ENCODE data around the gene USP3. TPM values are rescaled to one million over a fixed set of nuclear protein-coding genes. Genes with fewer than 3 reads are reported as not detected.

USP3 gene
- total RNA-seq, 2 donors from 2014 or later, result 48.8 to 50.1 TPM

DNA sequence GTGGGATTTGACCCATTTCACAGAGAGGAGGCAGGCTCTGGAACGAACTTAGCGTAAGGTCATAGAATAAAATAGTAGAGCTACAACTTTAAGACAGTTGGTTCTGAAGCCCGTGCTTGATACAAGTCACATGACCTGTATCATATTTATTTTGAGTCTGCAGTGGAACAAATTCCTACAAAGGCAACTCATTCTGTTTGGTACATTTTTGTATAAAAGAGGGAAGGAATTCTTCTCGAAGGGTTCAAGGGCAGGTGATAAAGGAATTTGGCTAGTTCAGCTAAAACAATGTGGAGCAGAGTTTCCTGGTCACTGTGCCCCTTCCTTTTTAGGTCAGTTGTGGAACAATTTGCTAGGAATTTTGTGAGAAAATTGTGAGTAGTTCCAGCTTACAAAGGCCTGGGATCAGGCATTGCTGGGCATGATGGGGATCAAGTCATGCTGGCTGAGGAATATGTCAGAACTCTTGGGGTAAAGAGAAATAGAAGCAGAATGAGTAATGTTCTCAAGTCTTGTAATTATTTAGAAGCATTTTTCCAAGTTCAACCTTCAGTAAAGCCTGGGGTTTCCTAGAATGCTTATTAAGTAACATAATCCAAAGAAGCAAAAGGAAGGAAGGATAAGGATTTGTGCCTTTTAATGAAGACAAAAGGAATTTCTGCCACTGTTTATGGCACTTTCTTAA lies 19.1 kb downstream of the USP3 start:
- peak; percentile 66 for ATAC-seq
- Histone ChIP-seq H3K27me3 (no peaks in the 10 kb centered on the region), H3K4me1 (peaks cover 75% of the 10 kb centered on the region), H3K9me3 (no peaks in the 10 kb centered on the region), H3K27ac (peak overlapping the region in 2 of 4 donors; percentile 42 to 52), H3K4me3 (no peak overlapping the region), H3K36me3 (replicated peaks in 1 of 2; ENCODE audit: insufficient read depth in 1 of 2, low read depth in 2 of 2) (no peaks in the 10 kb centered on the region)
- intact Hi-C loops (cut with DNase I), result no loop called here
- TF ChIP-seq, protein P1, sequence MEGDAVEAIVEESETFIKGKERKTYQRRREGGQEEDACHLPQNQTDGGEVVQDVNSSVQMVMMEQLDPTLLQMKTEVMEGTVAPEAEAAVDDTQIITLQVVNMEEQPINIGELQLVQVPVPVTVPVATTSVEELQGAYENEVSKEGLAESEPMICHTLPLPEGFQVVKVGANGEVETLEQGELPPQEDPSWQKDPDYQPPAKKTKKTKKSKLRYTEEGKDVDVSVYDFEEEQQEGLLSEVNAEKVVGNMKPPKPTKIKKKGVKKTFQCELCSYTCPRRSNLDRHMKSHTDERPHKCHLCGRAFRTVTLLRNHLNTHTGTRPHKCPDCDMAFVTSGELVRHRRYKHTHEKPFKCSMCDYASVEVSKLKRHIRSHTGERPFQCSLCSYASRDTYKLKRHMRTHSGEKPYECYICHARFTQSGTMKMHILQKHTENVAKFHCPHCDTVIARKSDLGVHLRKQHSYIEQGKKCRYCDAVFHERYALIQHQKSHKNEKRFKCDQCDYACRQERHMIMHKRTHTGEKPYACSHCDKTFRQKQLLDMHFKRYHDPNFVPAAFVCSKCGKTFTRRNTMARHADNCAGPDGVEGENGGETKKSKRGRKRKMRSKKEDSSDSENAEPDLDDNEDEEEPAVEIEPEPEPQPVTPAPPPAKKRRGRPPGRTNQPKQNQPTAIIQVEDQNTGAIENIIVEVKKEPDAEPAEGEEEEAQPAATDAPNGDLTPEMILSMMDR (IDR thresholded peaks at IDR 0.05), result no peak
- TF ChIP-seq POLR2A (IDR thresholded peaks at IDR 0.05), result no peak
- DNase-seq, result no peak
- WGBS, 2 donors, result 31 to 34% methylated on average over 4 of the region's 4 CpGs

DNA sequence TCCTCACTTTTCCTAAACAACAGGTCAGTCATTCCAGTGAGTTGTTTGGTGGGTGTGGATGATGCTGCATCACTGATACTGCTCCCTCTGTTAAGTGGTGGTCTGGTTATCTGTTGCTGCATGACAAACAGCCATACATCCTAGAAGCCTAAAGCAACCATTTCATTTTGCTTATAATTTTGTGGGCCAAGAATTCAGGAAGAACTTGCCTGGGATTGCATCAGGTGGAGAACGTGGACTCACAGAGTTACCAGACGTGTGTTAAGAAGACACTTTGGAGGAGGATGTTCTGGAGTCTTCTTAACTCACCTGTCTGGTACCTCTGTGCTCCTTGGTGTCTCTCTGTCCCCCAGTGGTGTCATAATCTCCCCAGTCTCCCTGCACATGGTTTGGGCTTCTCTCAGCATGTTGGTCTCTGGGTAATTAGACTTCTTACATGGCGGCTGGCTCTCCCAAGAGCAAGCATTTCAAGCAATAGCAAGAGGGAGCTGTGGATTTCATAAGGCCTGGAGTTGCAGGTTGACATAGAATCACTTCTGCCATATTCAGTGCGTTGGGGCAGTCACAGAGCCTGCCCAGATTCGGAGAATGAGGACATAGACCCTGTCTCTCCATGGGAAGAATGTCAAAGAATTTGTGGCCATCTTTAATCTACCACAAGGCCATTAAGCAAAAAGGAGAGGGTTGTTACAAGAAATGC lies 20.1 kb downstream of the USP3 start:
- intact Hi-C loops (cut with DNase I), result no loop called here
- Histone ChIP-seq H3K27ac (no peak overlapping the region), H3K9me3 (no peaks in the 10 kb centered on the region), H3K4me3 (no peak overlapping the region), H3K4me1 (peaks cover 65% of the 10 kb centered on the region), H3K27me3 (no peaks in the 10 kb centered on the region), H3K36me3 (replicated peaks in 1 of 2; ENCODE audit: insufficient read depth in 1 of 2, low read depth in 2 of 2) (no peaks in the 10 kb centered on the region)
- DNase-seq (no peak), ATAC-seq (no peak)
- WGBS, 2 donors, result 90 to 92% methylated on average over 5 of the region's 5 CpGs
- TF ChIP-seq, protein P1 (IDR thresholded peaks at IDR 0.05), result no peak
- no peak for TF ChIP-seq POLR2A (IDR thresholded peaks at IDR 0.05)

DNA sequence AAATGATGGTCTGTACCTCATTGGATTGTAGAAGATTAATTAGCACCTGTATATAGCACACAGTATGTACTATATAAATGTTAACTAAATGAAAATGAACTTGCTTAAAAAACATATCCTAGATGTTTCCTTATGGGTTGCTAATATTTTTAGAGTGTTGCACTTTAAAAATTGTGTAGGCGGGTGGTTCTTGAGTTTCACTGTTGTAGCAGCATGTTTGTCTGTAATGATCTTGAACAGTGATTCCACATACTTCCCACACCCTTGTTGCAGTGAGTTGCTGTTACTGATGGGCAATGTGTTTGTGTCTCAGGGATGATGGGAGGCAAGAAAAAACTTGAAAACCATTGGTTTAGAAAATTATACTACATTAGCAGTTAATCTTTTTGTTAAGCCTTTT lies 22.0 kb downstream of the USP3 start:
- H3K27ac ChIP-seq, result no peak overlapping the region
- no peak for ATAC-seq
- no peaks in the 10 kb centered on the region for H3K9me3 ChIP-seq
- no peaks in the 10 kb centered on the region for H3K36me3 ChIP-seq (replicated peaks in 1 of 2; ENCODE audit: insufficient read depth in 1 of 2, low read depth in 2 of 2)
- whole genome bisulfite sequencing, 2 donors, result 73 to 90% methylated on average over 1 of the region's 1 CpG
- no peak overlapping the region for H3K4me3 ChIP-seq
- H3K27me3 ChIP-seq, result no peaks in the 10 kb centered on the region
- intact Hi-C loops (cut with DNase I), result no loop called here
- DNase-seq, result no peak
- peaks cover 47% of the 10 kb centered on the region for H3K4me1 ChIP-seq
- TF ChIP-seq, protein P1 (IDR thresholded peaks at IDR 0.05), result no peak
- TF ChIP-seq POLR2A (IDR thresholded peaks at IDR 0.05), result no peak

GRCh38 chr15:63528138-63528659 lies 23.8 kb downstream of the USP3 start:
- DNase-seq, result no peak
- Histone ChIP-seq H3K27ac (no peak overlapping the region), H3K9me3 (no peaks in the 10 kb centered on the region), H3K27me3 (no peaks in the 10 kb centered on the region), H3K4me3 (no peak overlapping the region), H3K4me1 (peaks cover 40% of the 10 kb centered on the region), H3K36me3 (replicated peaks in 1 of 2; ENCODE audit: insufficient read depth in 1 of 2, low read depth in 2 of 2) (no peaks in the 10 kb centered on the region)
- intact Hi-C loops (cut with DNase I), result no loop called here
- TF ChIP-seq, protein P1 (IDR thresholded peaks at IDR 0.05), result no peak
- TF ChIP-seq POLR2A (IDR thresholded peaks at IDR 0.05), result no peak
- 87% methylated on average over 4 of the region's 4 CpGs for WGBS, 2 donors
- ATAC-seq, result no peak

All from body of pancreas (tissue), 4 donors.